CD4-positive, alpha-beta T cell treated with Interferon alpha-2 for 1 hour (primary cell): ENCODE measurements around the gene HPSE2.

Experiments used
- DNase-seq, 2 donors: peaks; one replicate each; pipeline ENCODE4 v3.0.0-alpha.2; 2020 to 2022

HPSE2 gene

GRCh38 chr10:98456043-98456570, 779.5 kb downstream of the HPSE2 start:
- no peak for DNase-seq

GRCh38 chr10:98453729-98454128, 781.9 kb downstream of the HPSE2 start:
- DNase-seq = no peak

- DNase-seq = no peak
Measured at GRCh38 chr10:98450618-98451017, 785.0 kb downstream of the HPSE2 start.

GRCh38 chr10:98449287-98449686, 786.4 kb downstream of the HPSE2 start:
- no peak for DNase-seq

GRCh38 chr10:98446661-98447221, 788.9 kb downstream of the HPSE2 start, which contains the start of gene HPS1:
Gene HPS1, minus strand, starts transcription at chr10:98446935. Its CDS starts 3,695 bp downstream, at chr10:98443240.
- peak; percentile 81 for DNase-seq

- DNase-seq = peak in 1 of 2 donors; percentile 41
Measured at GRCh38 chr10:98446151-98446660, 789.4 kb downstream of the HPSE2 start.

GRCh38 chr10:98445200-98445812, 790.3 kb downstream of the HPSE2 start:
- no peak for DNase-seq

GRCh38 chr10:98444314-98445006, 791.2 kb downstream of the HPSE2 start:
- no peak for DNase-seq

- no peak for DNase-seq
Measured at GRCh38 chr10:98438715-98439114, 796.9 kb downstream of the HPSE2 start.

- DNase-seq = no peak
Measured at GRCh38 chr10:98436704-98437103, 798.9 kb downstream of the HPSE2 start.

- DNase-seq = no peak
Measured at GRCh38 chr10:98435178-98435577, 800.5 kb downstream of the HPSE2 start.

GRCh38 chr10:98433881-98434732, 801.5 kb downstream of the HPSE2 start:
- DNase-seq = no peak

GRCh38 chr10:98433371-98433770, 802.3 kb downstream of the HPSE2 start:
- DNase-seq = no peak

- DNase-seq = no peak
Measured at GRCh38 chr10:98432330-98432729, 803.3 kb downstream of the HPSE2 start.

- DNase-seq = no peak
Measured at GRCh38 chr10:98431016-98431415, 804.6 kb downstream of the HPSE2 start.

GRCh38 chr10:98430427-98430826, 805.2 kb downstream of the HPSE2 start:
- no peak for DNase-seq

GRCh38 chr10:98429320-98430072, 806.2 kb downstream of the HPSE2 start:
- DNase-seq = no peak

GRCh38 chr10:98427011-98427515, 808.6 kb downstream of the HPSE2 start:
- DNase-seq = no peak

- DNase-seq = peak; percentile 29 to 53
Measured at GRCh38 chr10:98425511-98426352, 809.9 kb downstream of the HPSE2 start.
